ENCODE results near the gene PDS5A. TPM values are rescaled to one million over a fixed set of nuclear protein-coding genes. Genes with fewer than 3 reads are reported as not detected.

The PDS5A gene
- polyA plus RNA-seq, 3 donors: 14.2 to 19.4 (median 17.7) TPM

GRCh38 chr4:39978378-39978775 is 666 bp upstream of the PDS5A start:
- TF ChIP-seq, protein P1, sequence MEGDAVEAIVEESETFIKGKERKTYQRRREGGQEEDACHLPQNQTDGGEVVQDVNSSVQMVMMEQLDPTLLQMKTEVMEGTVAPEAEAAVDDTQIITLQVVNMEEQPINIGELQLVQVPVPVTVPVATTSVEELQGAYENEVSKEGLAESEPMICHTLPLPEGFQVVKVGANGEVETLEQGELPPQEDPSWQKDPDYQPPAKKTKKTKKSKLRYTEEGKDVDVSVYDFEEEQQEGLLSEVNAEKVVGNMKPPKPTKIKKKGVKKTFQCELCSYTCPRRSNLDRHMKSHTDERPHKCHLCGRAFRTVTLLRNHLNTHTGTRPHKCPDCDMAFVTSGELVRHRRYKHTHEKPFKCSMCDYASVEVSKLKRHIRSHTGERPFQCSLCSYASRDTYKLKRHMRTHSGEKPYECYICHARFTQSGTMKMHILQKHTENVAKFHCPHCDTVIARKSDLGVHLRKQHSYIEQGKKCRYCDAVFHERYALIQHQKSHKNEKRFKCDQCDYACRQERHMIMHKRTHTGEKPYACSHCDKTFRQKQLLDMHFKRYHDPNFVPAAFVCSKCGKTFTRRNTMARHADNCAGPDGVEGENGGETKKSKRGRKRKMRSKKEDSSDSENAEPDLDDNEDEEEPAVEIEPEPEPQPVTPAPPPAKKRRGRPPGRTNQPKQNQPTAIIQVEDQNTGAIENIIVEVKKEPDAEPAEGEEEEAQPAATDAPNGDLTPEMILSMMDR (IDR thresholded peaks at IDR 0.05): no peak
- no CpG with 5 or more reads among the region's 5 CpGs for WGBS (ENCODE audit: insufficient coverage)

DNA sequence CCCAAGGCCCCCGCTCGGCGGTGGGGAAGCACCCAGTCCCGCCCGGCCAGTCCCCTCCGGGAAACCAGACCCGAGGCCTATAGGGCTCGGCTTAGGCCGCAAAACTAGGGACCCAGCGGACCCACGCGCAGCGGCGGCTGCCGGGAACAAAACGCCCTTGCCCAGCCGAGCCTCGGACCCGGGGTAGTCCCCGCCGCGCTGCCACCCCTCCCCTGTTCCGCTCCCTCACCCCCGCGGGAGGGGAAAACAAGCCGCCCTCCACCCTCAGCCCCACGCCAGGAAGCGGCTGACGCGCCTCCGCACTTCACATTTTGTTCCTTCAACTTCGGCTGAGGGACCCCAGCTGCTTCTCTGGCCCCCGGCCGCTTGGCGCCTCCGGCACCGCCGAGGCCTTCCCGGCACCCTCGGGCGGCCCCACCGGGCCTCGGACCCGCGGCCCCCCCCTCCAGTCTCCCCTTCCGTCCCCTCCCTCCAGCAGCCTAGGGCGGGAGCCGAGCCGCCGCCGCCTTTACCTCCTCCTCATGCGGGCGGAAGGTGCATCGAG is 694 bp downstream of the PDS5A start:
- peaks cover 0 to 2% (median 1%) of the 10 kb centered on the region in 3 donors for H3K27me3 Mint-ChIP-seq (ENCODE audit: low read depth in 3 of 3)
- Histone ChIP-seq H3K9me3 (replicated peaks in 1 of 2; ENCODE audit: control insufficient read depth in 1 of 2, insufficient read depth in 1 of 2, low read length in 2 of 2) (no peaks in the 10 kb centered on the region), H3K9ac (ENCODE audit: insufficient read depth, low read length, poor library complexity, severe bottlenecking) (peak overlapping the region; percentile 89), H3K4me3 (replicated peaks in 1 of 3; ENCODE audit: low read depth in 2 of 3, low read length in 3 of 3) (peak overlapping the region; percentile 76 to 92 (median 89)), H4K20me1 (ENCODE audit: insufficient read depth, low read length) (peaks cover 34% of the 10 kb centered on the region), H3K27me3 (ENCODE audit: control insufficient read depth in 2 of 2, insufficient read depth in 2 of 2, low read length in 2 of 2) (no peaks in the 10 kb centered on the region), H3K4me1 (ENCODE audit: control insufficient read depth in 1 of 2, insufficient read depth in 2 of 2, low read length in 2 of 2) (peaks cover 8 to 20% of the 10 kb centered on the region in 2 donors), H2AFZ (ENCODE audit: insufficient read depth, low read depth, low read length, poor library complexity, severe bottlenecking) (peak overlapping the region; percentile 88), H3K4me2 (replicated peaks; ENCODE audit: extremely low read depth, low read length, poor library complexity, severe bottlenecking) (peak overlapping the region; percentile 99), H3K36me3 (replicated peaks in 1 of 2; ENCODE audit: control insufficient read depth in 1 of 2, insufficient read depth in 2 of 2, low read length in 2 of 2) (peaks cover 25 to 33% of the 10 kb centered on the region in 2 donors), H3K27ac (ENCODE audit: low read depth in 1 of 2, low read length in 2 of 2) (peak overlapping the region; percentile 61 to 83), H3K79me2 (ENCODE audit: insufficient read depth, low read length) (peaks cover 53% of the 10 kb centered on the region)
- peak overlapping the region in 5 of 7 donors; percentile 70 to 86 (median 83) for H3K27ac Mint-ChIP-seq
- TF ChIP-seq, protein P1 (IDR thresholded peaks at IDR 0.05): no peak
- peaks cover 13% of the 10 kb centered on the region for H3K4me1 Mint-ChIP-seq
- intact Hi-C loops (cut with micrococcal nuclease): loop anchor here (5.0 kb wide), 2 partner anchors 280 to 520 kb away; partner anchors contain the start of genes LIAS (in 2 of the 2), RPL9 (in 2 of the 2) and UBE2K (in 2 of the 2)
- H3K4me3 Mint-ChIP-seq: peak overlapping the region; percentile 78 to 84
- peaks cover 17 to 28% of the 10 kb centered on the region in 2 donors for H3K36me3 Mint-ChIP-seq
- H3K9me3 Mint-ChIP-seq: no peaks in the 10 kb centered on the region
- WGBS (ENCODE audit: insufficient coverage): 0% methylated on average over 53 of the region's 54 CpGs
- DNase-seq: peak in 1 of 3 donors; percentile 25

More at GRCh38 chr4:39978378-39978775, 666 bp upstream of the PDS5A start:
- Mint-ChIP-seq H3K9me3 (no peaks in the 10 kb centered on the region), H3K27me3 (ENCODE audit: low read depth in 3 of 3) (peaks cover 0 to 1% (median 1%) of the 10 kb centered on the region in 3 donors), H3K27ac (peak overlapping the region; percentile 69 to 93 (median 87)), H3K4me3 (peak overlapping the region; percentile 82 to 94), H3K4me1 (peaks cover 13% of the 10 kb centered on the region), H3K36me3 (peaks cover 14 to 21% of the 10 kb centered on the region in 2 donors)
- peaks cover 40% of the 10 kb centered on the region for H3K79me2 ChIP-seq (ENCODE audit: insufficient read depth, low read length)
- peaks cover 8 to 20% of the 10 kb centered on the region in 2 donors for H3K4me1 ChIP-seq (ENCODE audit: control insufficient read depth in 1 of 2, insufficient read depth in 2 of 2, low read length in 2 of 2)
- DNase-seq: no peak
- peak overlapping the region; percentile 88 for H2AFZ ChIP-seq (ENCODE audit: insufficient read depth, low read depth, low read length, poor library complexity, severe bottlenecking)
- H3K4me2 ChIP-seq (replicated peaks; ENCODE audit: extremely low read depth, low read length, poor library complexity, severe bottlenecking): peak overlapping the region; percentile 99
- H3K9ac ChIP-seq (ENCODE audit: insufficient read depth, low read length, poor library complexity, severe bottlenecking): peak overlapping the region; percentile 89
- H3K4me3 ChIP-seq (replicated peaks in 1 of 3; ENCODE audit: low read depth in 2 of 3, low read length in 3 of 3): peak overlapping the region; percentile 40 to 92 (median 40)
- no peaks in the 10 kb centered on the region for H3K27me3 ChIP-seq (ENCODE audit: control insufficient read depth in 2 of 2, insufficient read depth in 2 of 2, low read length in 2 of 2)
- H3K9me3 ChIP-seq (replicated peaks in 1 of 2; ENCODE audit: control insufficient read depth in 1 of 2, insufficient read depth in 1 of 2, low read length in 2 of 2): no peaks in the 10 kb centered on the region
- H3K27ac ChIP-seq (ENCODE audit: low read depth in 1 of 2, low read length in 2 of 2): peak overlapping the region; percentile 31 to 58
- intact Hi-C loops (cut with micrococcal nuclease): loop anchor here (5.0 kb wide), 2 partner anchors 281 to 521 kb away; partner anchors contain the start of genes LIAS (in 2 of the 2), RPL9 (in 2 of the 2) and UBE2K (in 2 of the 2)
- peaks cover 20 to 26% of the 10 kb centered on the region in 2 donors for H3K36me3 ChIP-seq (replicated peaks in 1 of 2; ENCODE audit: control insufficient read depth in 1 of 2, insufficient read depth in 2 of 2, low read length in 2 of 2)
- H4K20me1 ChIP-seq (ENCODE audit: insufficient read depth, low read length): peaks cover 30% of the 10 kb centered on the region
